LNCAP (cell line): ENCODE measurements around the gene PGAP6.

Source experiments
- TF ChIP-seq, protein P1 (sequence below): fragments of 450-650 bp; IDR thresholded peaks from 2 replicates; pipeline ENCODE4 v1.5.1; 2017; ENCODE audit warnings: mild to moderate bottlenecking

PGAP6 gene

DNA sequence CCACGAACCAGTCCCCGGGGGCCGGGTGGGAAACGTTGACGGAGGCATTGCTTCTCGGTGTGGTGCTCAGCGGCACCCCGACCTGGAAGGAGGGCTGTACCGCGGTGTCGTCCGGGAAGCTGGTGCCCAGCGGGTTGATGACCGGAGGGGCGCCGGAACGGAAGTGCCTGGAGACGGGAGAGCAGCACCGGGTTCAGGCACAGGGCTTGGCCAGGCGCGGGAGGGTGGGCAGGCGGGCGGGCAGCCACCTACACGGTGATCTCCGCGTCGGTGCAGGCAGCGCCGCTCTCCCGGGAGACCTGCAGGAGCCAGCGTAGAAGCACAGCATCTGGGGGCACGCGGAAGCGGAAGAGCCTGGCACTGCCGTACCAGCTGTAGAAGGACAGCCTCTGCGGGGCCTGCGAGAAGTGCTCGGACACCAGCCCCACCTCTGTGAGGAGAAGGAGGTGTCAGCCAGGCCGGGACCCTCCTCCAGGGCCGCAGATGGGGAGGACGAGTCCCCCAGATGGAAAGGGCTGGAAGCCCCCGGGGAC, 4.3 kb downstream of the PGAP6 start:
- TF ChIP-seq, protein P1, sequence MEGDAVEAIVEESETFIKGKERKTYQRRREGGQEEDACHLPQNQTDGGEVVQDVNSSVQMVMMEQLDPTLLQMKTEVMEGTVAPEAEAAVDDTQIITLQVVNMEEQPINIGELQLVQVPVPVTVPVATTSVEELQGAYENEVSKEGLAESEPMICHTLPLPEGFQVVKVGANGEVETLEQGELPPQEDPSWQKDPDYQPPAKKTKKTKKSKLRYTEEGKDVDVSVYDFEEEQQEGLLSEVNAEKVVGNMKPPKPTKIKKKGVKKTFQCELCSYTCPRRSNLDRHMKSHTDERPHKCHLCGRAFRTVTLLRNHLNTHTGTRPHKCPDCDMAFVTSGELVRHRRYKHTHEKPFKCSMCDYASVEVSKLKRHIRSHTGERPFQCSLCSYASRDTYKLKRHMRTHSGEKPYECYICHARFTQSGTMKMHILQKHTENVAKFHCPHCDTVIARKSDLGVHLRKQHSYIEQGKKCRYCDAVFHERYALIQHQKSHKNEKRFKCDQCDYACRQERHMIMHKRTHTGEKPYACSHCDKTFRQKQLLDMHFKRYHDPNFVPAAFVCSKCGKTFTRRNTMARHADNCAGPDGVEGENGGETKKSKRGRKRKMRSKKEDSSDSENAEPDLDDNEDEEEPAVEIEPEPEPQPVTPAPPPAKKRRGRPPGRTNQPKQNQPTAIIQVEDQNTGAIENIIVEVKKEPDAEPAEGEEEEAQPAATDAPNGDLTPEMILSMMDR = no peak

DNA sequence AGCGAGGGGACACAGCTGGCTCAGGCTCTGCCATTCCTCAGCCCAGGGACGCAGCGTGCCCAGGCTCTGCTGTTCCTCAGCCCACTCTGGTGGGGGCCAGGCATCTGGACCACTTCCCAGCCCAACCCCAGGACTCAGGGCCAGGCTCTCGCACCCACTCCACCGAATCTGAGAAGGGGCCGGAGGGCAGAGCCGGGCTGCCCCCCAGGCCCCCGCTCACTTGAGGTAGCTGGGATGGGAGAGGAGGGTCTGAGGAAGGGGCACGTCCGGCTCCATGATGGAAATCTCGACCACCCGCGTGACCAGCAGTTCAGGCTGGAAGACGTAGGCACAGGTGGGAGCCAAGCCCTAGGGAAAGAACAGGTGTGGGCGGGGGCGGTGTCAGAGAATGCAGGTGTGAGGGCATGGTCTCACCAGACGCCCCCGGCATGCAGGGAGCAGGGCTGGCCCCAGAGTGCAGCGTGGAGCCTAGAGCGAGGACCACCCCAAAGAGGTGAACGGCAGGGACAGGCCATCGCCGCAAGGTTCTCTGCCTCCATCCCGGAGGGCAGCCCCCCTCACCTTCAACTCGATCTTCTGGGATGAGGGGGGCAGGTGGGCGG, 4.9 kb downstream of the PGAP6 start:
- TF ChIP-seq, protein P1 = no peak

DNA sequence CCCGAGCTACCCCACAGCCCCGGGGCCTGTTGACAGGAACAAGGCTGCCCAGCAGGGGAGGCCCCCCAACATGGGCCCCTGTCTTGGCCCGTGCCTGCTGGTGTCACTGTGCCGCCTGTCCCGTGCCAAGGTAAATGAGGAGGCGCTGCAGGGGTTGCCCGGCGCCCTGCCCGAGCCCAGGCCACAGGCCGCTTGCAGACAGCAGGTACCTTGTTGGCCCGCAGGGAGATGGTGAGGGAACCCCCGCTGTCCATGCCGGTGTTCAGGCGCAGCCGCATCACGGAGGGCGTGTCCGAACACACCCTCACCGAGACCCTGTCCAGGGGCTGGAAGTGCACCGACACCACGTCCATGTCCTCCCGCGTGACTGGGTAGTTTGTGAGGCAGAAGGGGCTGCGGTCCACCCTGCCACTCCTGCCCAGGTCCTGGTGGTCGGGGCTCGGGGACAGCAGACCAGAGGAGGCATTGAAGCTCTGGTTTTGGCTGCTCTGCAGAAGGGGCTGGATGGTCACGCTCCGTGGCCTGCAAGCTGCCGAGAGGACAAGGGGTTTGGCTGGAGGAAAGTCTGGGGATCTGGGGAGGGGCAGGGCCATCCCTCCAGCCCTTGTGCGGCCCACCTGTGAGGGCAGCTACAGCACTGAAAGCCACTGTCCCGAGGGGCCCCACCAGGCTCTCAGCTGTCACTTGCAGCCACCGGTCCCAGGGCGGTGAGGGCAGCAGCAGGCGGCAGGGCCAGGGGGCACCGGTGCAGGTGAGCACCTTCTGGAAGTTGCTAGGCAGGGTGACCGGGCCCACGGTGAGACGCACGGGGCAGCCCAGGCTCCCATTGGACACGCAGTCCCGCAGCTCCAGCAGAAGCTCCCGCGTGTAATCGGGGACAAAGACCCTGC, 5.6 kb downstream of the PGAP6 start:
- TF ChIP-seq, protein P1 = no peak

DNA sequence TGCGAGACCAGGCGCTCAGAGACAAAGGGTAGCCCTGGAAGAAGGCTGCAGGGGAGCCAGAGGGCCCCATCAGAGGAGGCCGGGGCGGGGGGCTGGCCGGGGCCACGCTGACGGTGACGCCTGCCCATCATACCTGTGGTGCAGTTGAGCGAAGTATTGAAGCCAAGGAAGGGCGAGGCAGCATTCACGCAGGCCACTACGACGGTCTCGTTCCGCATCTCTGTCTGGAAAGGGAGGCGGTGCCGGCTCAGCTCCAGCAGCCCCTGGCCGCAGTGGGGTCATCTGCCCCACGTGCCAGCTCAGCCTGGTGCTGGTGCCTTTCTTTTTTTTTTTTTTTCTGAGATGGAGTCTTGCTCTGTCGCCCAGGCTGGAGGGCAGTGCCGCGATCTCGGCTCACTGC, 6.6 kb downstream of the PGAP6 start:
- TF ChIP-seq, protein P1 = no peak

DNA sequence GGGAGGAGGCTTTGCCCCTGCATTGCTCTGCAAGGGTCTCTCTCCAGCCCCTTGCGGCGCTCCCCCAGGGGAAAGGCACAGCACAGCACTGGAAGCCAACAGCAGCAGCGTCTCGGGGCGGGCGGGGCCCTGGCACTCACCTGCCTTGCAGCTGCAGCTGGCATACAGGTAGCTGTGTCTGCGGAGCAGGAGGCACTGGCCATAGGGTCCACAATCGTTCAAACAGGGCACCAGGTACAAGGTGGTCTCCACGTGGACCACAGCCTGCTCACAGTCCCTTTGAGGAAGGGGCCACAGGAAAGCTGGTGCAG, 7.2 kb downstream of the PGAP6 start:
- TF ChIP-seq, protein P1 = no peak

DNA sequence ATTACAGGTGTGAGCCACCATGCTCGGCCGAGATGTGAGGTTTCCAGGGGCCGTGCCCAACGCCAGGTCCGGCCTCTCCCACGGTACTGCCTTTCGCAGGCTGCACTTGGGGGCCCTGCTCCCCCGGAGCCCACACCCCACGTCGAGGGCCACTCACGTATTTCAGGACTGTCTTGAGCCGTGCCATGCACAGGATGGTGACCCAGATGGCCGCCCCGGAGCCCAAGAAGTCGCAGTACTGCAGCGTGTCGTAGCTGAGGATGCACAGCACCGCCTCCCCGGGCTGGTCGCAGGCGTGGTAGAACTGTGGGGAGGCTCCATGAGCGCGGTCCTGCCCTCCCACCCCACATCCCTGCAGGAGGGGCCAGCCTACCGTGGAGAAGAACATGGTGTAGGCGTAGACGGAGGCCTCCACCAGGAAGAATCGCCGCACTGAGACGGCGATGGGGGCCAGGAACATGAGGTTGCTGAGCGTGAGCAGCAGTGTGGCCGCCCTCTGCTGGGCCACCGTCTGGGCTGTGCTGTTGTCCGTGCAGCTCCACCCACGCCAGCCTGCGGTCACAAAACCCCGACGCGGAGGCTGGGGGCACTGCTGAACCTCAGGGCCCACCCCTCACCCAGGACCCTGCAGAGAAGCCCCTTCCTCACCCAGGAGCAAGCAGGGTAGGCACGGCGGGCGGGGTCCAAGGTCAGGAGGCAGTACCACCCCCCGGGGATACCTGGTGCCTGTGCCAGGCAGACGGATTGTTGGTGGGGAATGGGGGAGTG, 7.7 kb downstream of the PGAP6 start:
- TF ChIP-seq, protein P1 = no peak

DNA sequence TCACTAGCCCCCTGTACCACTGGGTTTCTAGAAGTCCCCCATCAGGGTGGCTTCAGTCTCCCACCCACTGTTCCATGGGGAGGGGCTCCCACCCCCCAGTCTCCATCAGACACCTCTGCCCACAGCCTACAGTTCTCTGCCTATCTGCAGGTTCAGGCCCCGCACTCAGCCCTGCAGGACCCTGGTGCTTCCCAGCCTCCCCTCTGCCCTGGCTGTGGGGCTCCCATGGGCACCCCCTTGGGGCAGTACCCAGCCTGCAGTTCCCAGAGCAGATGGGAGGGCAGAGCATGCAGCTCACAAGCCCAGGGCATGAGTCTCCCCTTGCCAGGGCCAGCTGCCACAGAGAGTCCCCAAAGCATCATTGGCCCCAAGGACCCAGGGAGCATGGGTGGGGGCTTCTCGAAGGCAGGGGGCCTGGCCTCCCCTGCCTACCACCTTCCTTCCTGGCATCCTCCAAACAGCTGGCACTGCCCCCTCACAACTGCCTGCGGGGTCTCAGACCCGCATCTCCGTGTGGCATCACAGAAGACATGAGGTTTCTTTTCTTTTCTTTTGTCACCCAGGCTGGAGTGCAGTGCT, 8.7 kb downstream of the PGAP6 start:
- TF ChIP-seq, protein P1 = no peak
